CD4-positive, alpha-beta T cell treated with Interleukin-4 for 4 hours (primary cell): ENCODE results near the gene CARD11.

Experiments used
- DNase-seq: peaks from one replicate; pipeline ENCODE4 v3.0.0-alpha.2; 2020

The CARD11 gene

DNA sequence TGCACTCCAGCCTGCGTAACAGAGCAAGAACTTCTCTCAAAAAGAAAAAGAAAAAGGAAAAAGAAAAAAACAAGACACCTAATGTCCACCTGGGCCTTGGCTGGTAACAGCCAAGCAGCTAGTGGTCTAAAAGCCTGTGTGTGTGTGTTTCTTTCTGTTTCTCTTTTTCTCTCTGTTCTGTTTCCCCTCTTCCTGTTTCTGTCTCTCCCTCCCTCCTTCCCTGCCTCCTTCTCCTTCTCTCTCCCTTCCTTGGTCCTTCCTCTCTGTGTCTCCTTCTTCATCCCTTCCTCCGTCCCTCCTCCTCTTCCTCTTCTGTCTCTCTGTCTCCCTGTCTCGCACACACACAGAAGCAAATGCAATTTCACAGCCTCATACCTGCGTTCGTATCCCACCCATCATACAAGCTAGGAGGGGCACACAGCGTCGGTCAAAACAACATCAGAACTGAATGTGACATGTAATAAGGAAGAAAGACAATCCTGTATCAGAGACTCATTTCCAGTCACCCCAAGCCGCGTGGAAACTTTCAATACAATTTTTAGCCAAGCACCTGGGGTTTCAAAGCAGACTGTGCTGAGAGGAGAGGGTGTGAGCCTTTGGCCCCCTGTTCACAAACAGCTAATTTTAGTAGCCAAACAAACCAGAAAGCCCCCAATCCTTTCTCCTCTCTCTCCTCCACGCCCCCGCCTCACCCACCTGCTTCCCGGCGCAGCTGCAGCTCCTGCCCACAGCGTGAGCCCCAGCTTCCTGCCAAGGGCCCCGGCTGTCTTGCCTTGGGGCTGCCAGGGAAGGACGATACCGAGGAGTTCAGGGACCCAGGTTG is 149.3 kb downstream of the CARD11 start:
- peak; percentile 31 for DNase-seq

DNA sequence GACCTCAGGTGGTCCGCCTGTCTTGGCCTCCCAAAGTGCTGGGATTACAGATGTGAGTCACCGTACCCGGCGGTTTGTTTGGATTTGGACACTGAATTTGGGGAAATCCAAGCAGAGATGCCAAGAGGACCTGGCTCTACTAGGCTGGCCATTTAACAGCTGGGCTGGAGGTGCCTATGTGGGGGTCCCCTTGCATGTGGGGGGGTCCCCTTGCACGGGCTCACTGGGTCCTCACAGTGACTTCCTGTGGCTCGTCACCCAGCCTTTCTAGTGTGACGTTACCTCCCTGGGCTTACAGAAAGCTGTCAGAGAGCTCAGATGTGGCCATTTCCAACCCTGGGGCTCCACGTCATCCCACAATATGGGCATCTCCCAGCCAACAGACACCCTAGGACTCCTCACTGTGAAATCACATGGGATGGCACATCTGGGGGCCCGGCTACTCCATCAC is 150.2 kb downstream of the CARD11 start:
- no peak for DNase-seq

DNA sequence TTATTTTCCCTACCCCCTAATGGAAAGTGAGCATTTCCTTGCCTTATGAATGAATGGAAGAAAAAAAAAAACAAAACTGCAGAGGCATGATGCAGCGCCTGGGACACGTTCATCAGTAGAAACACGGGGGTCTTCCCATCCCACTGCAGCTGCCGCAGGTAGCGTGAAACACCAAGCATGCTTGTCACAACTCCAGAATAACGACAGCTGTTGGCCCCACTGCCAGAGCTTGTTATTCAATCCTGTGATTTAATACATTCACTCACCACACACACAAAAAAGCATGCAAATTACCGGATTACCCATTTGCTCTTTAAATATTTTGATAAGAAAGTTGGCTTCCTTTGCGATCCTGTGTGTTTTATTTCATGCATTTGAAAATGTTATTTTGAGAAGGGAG is 151.1 kb downstream of the CARD11 start:
- no peak for DNase-seq

DNA sequence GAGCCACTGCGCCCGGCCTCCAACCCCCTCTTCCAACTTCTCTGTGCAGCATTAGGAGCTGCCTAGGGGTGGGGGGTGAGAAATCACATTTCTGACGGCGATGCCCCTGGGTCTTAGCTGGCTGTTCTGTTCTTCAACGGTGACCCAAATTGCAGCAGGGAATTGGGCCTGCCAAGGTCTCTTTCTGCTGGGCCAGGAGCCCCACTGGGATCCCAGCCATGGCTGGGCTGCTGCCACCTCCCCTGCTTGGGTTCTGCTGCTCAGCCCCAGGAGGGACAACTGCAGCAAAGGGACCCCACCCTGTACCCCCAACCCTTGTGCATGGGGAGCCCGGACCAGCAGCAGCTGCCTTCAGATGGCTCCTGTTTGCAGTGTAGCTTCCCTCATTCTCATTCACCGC is 155.9 kb downstream of the CARD11 start:
- no peak for DNase-seq

DNA sequence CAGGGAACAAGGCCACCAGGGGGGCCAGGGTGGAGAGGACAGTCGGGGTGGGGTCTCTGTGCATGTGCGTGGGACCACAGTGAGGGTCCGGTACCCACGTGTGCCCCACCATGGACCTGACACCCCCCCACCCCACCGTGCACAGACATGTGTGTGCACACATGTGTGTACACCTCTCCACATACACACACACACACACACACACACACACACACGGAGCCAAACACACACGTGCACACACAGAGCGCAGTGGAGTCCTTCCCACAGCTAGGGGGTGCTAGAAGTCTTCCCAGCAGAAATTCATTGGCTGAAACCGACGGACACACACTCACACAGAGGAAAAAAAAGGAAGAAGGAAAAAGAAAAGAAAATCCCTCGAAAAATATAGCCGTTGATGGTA is 156.8 kb downstream of the CARD11 start:
- peak; percentile 65 for DNase-seq

DNA sequence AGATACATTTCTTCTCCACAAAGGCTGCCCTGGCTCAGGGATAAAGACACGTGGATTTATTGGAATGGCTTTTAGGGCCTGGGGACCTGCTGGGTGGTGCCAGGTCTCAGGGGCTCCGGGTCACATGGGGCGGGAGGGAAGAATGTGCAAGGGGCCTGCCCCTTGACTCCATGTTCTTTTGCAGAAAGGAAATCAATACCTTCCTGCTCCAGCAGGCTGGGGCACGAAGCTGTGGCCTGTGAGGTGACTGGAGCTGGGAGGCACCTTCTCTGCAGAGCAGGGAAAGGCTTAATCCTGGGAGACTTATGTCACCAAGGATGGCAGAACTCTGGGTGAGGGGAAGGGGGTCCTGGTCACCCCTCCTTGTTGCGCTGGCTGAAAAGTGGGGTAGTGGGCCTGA is 157.3 kb downstream of the CARD11 start:
- no peak for DNase-seq

DNA sequence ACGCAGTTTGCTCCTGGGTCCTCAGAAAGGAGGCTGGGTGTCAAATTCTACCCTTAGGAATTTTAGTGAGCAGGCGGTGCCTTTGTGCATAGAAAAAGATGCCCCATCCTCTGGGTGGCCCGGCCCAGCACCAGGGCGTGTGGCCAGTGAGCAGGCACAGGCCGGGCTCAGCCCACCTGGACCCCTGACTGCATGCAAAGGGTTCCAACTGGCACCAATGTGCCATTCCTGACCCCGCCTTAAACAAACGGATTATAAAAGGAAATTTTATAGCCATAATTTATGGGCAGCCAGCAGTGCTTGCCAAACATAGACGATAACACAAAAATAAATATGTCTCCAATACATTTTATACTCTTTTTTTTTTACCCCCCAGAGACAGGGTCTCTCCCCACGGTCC is 159.5 kb downstream of the CARD11 start:
- DNase-seq, result no peak

DNA sequence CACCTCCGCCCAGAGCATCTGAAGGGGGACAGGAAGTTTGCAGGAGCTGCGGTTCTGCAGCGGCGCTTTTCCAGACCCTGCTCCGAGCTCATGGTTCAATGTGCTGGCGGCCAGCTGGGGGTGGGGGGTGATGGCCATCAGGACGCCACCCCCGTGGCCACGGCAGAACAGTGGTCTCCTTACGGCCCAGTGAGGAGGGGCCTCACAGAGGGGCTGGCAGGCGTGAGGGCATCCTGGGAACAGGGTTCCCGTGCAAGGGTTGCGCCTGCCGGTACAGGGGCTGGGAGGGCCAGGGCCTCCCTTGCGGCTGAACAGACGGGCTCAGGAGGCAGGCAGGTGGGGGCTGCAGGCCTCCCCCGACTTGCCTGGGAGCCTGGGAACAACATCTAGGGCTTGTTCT is 160.6 kb downstream of the CARD11 start:
- no peak for DNase-seq

DNA sequence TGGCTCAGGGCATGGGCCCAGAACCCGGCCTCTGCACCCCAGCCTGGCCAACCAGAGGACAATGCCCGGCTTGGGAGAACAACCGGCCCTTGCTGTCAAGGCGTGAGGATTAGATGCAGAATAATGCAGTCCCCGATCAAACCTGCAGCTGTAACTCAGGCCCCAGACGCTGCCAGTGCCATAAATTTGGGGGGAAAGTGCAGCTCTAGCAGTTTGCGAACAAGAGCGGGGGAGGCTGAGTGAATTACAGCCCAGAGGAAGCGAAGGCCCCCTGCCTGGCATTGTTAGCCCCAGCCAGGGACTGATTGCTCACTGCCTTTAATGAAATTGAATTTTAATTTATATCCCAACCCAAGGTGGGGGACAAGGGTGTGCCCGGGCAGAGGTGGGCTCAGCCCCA is 161.6 kb downstream of the CARD11 start:
- no peak for DNase-seq

DNA sequence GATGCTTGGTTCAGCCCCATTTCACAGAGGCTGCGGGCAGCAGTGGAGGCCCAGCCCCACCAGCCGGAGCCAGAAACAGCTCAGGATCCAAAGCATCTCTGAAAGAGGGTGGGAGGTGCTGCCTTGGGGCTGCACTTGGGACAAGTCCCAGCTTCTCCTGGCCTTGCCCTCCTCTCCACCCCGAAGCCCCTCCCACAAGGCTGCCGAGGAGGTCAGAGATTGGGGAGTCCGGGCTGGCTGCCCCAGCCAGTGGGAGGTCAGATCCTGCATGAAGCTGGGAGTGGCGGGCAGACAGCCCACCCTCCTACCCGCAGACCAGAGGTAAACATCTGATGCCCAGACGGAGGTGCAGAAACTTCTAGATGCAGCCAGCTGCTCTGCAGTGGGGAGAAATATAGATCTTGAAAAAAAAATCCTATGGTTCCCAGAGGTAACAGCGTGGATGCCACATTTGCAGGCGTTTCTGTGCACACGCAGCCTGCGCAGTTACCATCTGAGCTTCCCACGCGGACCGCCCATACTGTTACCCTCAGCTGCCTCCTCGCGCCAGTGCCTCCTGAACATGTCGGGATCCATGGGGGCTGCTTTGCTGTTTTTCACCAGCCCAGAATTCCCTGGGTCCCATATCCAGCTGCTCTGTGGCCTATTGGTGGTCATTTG is 162.7 kb downstream of the CARD11 start:
- DNase-seq, result no peak

DNA sequence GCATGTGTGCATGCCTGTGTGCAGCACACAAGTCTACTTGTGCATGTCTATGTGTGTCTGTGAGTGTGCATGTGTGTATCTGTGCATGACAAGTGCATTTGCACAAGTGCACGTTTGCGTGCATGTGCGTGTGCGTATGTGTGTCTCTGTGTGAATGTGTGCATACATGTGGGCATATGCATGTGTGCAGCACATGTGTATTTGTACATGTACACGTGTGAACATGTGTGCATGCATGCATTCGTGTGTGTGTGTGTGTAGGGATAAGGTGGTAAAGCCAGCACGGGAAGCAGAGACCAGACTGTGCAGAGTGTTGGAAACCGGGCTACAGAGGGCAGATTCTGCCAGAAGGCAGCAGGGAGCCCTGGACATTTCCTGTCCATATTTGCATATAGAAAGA is 163.6 kb downstream of the CARD11 start:
- DNase-seq, result no peak

DNA sequence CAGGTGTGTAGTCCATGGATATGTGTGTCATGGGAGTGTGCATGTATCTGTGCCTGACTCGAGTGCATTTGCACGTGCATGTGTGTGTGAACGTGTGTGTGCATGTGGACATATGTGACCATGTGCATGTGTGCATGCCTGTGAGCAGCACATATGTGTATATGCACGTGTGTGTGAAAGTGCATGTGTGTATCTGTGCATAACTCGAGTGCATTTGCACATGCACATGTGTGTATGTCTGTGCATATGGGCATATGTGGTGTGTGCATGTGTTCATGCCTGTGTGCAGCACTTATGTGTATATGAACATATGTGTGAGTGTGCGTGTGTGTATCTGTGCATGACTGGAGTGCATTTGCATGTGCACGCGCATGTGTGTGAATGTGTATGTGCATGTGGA is 164.3 kb downstream of the CARD11 start:
- DNase-seq, result no peak

DNA sequence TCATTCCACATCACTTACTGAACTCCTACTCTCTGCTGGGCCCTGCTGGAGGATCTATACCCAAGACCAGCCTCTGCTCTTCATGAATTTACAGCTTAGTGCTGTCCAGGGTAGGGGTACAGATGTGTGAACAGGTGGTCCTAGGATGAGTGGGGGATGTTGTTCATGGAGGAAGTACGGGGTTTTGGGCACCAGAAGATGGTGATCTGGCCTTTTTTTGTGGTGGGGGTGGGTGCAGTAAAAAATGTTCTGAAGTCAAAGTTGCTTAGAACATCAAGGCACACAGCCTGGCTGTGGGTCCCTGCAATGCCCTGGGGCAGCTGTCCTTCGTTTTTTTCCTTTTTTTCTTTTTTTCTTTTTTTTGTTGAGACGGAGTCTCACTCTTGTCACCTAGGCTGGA is 165.4 kb downstream of the CARD11 start:
- no peak for DNase-seq

DNA sequence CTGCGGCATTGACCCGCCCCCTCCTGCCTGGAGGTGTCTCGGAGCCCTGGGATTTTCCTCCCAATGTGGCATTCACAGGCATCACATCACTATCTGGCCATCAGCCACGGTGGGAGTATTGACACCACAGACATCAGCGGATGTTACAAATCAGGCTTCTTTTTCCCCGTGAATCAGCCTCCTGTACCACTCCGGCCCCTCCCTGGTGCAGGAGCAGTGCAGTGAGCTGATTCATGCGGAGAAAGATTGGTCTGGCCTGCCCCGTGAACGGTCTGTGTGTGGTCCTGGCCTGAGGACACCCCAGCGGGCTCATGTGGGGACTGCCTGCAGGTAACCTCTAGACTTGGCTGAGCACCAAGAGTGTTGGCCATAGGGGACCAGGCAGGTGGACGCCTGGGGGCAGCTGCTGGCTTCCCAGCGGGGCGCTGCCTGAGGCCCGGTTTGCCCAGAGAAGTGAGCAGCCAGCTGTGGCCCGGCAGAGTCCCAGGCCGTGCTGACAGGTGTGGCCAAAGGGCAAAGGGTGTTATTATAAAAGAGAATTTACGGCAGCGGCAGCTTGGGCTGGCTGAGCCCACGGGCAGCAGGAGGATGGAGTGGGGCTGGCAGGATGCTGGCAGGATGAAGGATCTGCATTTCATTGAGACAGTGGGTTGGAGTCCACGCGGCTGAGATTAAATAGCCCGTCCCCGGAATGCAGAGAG is 167.5 kb downstream of the CARD11 start:
- DNase-seq, result no peak

DNA sequence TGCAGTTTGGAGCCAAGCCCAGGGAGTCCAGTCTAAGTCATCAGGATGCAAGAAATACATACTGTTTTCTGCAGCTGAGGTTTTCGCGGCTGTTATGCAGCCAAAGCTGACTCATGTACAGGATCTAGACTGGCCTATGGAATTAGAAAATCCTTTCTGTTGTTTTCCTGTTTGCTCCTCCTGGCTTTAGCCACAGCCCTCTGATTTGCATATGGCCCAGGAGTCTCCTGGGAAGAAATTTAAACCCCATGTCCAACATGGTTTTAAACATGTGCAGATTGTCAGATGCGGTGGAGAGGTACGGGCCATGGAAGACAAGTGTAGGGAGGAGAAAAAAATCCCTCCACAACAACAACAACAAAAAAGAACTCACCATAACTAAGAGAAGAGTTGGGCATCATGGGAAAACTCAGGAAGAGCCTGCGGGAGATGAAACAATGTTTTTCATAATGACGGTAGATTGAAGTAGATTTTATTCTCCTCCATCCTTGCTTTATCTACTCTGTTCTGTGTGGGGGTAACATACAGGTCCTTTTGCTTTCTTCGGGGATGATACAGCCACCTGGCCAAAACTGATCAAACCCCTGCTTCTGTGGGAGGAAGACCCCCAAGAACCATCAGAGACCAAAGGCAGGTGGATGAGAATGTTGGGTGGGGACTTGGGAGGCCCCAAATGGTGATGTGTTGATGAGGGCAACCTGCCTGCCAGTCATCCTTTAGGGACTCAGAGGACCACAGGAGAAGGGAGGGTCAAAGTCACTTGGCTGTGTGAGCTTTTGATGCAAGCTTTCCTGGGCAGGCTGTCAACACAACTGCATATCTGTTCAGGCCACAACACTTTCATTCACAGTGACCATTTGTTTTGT is 169.7 kb downstream of the CARD11 start:
- DNase-seq, result no peak

DNA sequence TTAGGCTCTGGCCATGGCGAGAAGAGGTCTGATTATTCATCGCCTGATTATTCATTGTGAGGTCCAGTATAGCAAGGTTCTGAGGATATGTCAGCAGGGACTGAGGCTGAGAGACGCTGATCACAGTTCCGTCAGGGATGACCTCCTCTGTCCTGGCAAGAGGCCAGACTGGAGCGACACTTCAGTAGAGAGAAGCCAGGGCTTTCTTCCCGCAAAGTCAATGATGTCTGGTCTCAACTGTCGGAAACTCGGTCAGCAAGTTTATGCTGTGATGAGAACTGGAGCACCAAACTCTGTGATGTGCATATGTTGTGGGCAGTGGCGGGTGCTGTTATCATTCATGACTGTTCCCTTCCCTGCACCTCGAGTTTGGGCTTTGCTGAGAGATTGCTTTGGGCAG is 170.5 kb downstream of the CARD11 start:
- no peak for DNase-seq

DNA sequence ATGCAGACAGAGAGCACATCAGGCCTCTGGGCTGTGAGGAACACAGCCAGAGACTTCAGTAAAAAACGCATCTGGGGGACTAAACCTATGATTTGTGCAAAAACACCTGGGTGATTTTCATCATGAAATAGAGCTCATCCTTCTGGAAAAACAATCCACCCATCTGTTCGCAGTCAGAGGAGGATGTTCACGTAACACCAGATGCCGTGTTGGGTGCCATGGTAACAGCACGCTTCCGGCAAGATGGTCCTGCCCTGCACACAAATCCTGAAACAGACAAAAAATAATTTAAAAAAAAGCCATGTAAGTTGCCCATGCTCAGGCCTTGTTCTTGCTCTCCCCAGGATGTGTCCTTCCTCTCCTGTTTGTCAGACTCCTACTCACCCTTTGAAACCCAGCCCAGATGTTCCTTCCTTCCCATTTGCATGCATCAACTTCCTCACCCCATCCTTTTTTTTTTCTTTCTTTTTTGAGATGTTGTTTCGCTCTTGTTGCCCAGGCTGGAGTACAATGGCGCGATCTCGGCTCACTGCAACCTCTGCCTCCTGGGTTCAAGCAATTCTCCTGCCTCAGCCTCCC is 171.3 kb downstream of the CARD11 start:
- no peak for DNase-seq

DNA sequence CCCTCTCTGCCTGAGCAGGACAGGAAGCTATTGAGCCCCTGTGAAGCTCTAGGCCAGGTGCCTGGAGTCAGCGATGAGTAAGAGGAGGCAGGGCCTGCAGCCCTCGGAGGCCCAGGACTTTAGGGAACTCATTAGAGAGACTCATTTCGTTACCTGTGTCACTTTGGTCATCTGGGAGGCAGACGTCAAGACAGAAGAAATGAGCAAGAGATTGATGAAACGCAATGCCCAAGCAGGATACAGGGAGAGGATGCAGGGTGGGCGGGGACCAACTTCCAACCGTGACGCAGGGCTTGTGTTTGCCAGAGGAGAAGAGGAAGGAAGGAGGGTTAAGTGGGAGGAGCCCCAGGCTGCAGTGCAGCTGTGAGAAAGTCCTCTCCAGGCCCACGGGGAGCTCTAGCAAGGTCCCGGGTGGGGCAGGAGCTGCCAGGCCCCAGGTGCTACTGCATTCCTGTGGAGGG is 173.2 kb downstream of the CARD11 start:
- DNase-seq, result peak; percentile 40

DNA sequence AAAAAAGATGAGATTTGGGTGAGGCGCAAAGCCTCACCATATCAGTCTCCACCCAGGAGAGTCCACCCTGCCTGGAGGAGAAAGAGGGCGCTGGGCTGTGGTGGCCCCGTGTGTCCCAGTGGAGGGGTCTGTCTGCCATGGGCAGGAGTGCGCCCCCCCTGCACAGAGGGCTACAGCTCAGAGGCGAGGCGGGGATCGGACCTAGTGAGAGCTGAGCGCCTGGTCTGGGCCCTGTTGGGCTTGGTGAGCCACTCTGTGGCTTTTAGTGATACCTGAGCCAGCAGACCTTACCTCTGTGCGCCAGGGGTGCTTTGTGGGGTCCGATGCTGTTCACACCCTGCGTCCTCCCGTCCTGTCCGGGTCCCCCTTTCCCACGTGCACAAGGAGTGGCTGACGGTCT is 173.7 kb downstream of the CARD11 start:
- no peak for DNase-seq

DNA sequence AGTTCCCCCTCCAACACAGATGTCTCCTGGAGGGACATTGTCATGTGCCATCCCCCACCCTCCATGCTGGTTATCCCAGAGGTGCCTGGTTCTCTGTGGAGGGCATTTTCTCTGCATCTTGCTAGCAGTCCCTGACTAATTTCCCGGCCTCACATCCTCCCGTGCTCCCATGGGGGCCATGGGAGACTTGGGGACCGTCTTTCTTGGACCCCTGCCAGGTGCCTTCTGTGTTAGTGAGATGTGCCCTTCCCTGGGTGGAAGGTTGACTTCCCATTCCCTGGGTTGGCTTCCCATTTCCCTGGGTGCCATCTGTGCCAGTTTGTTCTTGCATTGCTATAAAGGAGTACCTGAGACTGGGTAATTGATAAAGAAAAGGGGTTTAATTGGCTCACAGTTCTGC is 177.1 kb downstream of the CARD11 start:
- no peak for DNase-seq

DNA sequence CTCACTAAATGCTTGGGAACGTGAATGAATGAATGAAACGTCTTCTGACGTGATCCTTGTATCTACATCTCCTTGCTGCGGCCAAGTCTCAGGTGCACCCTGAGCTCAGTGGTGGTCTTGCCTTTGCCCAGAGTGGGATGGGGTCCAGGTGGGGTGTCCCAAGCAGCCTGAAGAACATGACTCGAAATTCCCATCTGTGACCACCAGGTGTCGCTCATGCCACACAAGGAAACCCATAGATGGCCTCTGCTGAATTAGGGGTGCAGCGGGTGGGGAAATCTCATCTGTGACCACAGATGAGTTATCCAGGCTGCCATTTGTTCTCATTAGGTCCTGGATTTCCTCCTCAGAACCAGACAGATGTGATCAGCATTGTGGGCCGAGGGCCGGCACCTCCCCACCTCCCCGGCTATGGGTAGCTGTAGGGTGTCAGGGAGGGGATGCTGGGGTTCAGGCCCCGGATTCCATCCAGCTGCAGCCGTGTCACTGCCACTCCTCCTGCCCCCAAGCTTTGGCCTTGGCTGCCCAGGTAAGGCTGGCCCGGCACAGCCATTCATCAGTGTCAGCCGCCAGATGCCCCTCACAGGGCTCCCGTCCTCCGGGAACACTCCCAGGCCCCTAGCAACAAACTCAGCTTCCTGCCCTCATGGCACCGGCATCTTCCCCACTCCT is 178.5 kb downstream of the CARD11 start:
- DNase-seq, result peak; percentile 66
